ENCODE results near the gene ENDOU. TPM values are rescaled to one million over a fixed set of nuclear protein-coding genes. Genes with fewer than 3 reads are reported as not detected.
A peak's percentile ranks its signal among the peaks of the same experiment; 100 is the strongest.

Gene ENDOU
- total RNA-seq, 1 donor from 2014 or later = not detected

GRCh38 chr12:47717443-47718193, 7.7 kb downstream of the ENDOU start:
- H3K4me3 Mint-ChIP-seq (ENCODE audit: low read depth) = no peak overlapping the region
- H3K4me1 Mint-ChIP-seq (ENCODE audit: low read depth) = peaks cover 34% of the 10 kb centered on the region
- no peaks in the 10 kb centered on the region for H3K36me3 Mint-ChIP-seq (ENCODE audit: low read depth)
- peak; percentile 49 for DNase-seq (ENCODE audit: low spot score)
- H3K27me3 Mint-ChIP-seq (ENCODE audit: low read depth) = no peaks in the 10 kb centered on the region
- peak overlapping the region; percentile 14 for H3K27ac Mint-ChIP-seq
- no peaks in the 10 kb centered on the region for H3K9me3 Mint-ChIP-seq
- intact Hi-C loops (cut with micrococcal nuclease) = no loop called here

GRCh38 chr12:47717046-47717442, 8.2 kb downstream of the ENDOU start:
- Mint-ChIP-seq H3K36me3 (ENCODE audit: low read depth) (no peaks in the 10 kb centered on the region), H3K27me3 (ENCODE audit: low read depth) (no peaks in the 10 kb centered on the region), H3K27ac (no peak overlapping the region), H3K4me3 (ENCODE audit: low read depth) (no peak overlapping the region), H3K4me1 (ENCODE audit: low read depth) (peaks cover 28% of the 10 kb centered on the region), H3K9me3 (no peaks in the 10 kb centered on the region)
- intact Hi-C loops (cut with micrococcal nuclease) = no loop called here
- no peak for DNase-seq (ENCODE audit: low spot score)

- no peak for DNase-seq (ENCODE audit: low spot score)
- no peaks in the 10 kb centered on the region for H3K36me3 Mint-ChIP-seq (ENCODE audit: low read depth)
- no peaks in the 10 kb centered on the region for H3K27me3 Mint-ChIP-seq (ENCODE audit: low read depth)
- H3K9me3 Mint-ChIP-seq = no peaks in the 10 kb centered on the region
- intact Hi-C loops (cut with micrococcal nuclease) = loop anchor here (1.0 to 2.0 kb wide), 4 partner anchors 43 to 121 kb away; partner anchors contain the start of gene RAPGEF3
- H3K27ac Mint-ChIP-seq = no peak overlapping the region
- H3K4me1 Mint-ChIP-seq (ENCODE audit: low read depth) = peaks cover 20% of the 10 kb centered on the region
- H3K4me3 Mint-ChIP-seq (ENCODE audit: low read depth) = no peak overlapping the region
Measured at GRCh38 chr12:47715877-47716548, 9.3 kb downstream of the ENDOU start.

- H3K9me3 Mint-ChIP-seq = no peaks in the 10 kb centered on the region
- no peak overlapping the region for H3K4me3 Mint-ChIP-seq (ENCODE audit: low read depth)
- H3K36me3 Mint-ChIP-seq (ENCODE audit: low read depth) = no peaks in the 10 kb centered on the region
- H3K27me3 Mint-ChIP-seq (ENCODE audit: low read depth) = no peaks in the 10 kb centered on the region
- intact Hi-C loops (cut with micrococcal nuclease) = loop anchor here (1.0 to 2.0 kb wide), 4 partner anchors 43 to 122 kb away; partner anchors contain the start of gene RAPGEF3
- no peak overlapping the region for H3K27ac Mint-ChIP-seq
- H3K4me1 Mint-ChIP-seq (ENCODE audit: low read depth) = peaks cover 23% of the 10 kb centered on the region
- DNase-seq (ENCODE audit: low spot score) = peak; percentile 56
Measured at GRCh38 chr12:47715393-47715876, 9.9 kb downstream of the ENDOU start.

- Mint-ChIP-seq H3K27me3 (ENCODE audit: low read depth) (no peaks in the 10 kb centered on the region), H3K36me3 (ENCODE audit: low read depth) (no peaks in the 10 kb centered on the region), H3K4me3 (ENCODE audit: low read depth) (no peak overlapping the region), H3K4me1 (ENCODE audit: low read depth) (peaks cover 24% of the 10 kb centered on the region), H3K9me3 (no peaks in the 10 kb centered on the region), H3K27ac (no peak overlapping the region)
- DNase-seq (ENCODE audit: low spot score) = no peak
- intact Hi-C loops (cut with micrococcal nuclease) = loop anchor here (1.0 to 2.0 kb wide), 4 partner anchors 44 to 122 kb away; partner anchors contain the start of gene RAPGEF3
Measured at GRCh38 chr12:47714826-47715386, 10.4 kb downstream of the ENDOU start.

- Mint-ChIP-seq H3K4me3 (ENCODE audit: low read depth) (no peak overlapping the region), H3K27ac (no peak overlapping the region), H3K27me3 (ENCODE audit: low read depth) (no peaks in the 10 kb centered on the region), H3K4me1 (ENCODE audit: low read depth) (peaks cover 40% of the 10 kb centered on the region), H3K9me3 (no peaks in the 10 kb centered on the region), H3K36me3 (ENCODE audit: low read depth) (no peaks in the 10 kb centered on the region)
- peak; percentile 6 for DNase-seq (ENCODE audit: low spot score)
- intact Hi-C loops (cut with micrococcal nuclease) = no loop called here
Measured at GRCh38 chr12:47712171-47712570, 13.1 kb downstream of the ENDOU start.

- intact Hi-C loops (cut with micrococcal nuclease) = no loop called here
- peaks cover 44% of the 10 kb centered on the region for H3K4me1 Mint-ChIP-seq (ENCODE audit: low read depth)
- peak; percentile 7 for DNase-seq (ENCODE audit: low spot score)
- H3K27me3 Mint-ChIP-seq (ENCODE audit: low read depth) = no peaks in the 10 kb centered on the region
- no peak overlapping the region for H3K27ac Mint-ChIP-seq
- H3K4me3 Mint-ChIP-seq (ENCODE audit: low read depth) = no peak overlapping the region
- H3K9me3 Mint-ChIP-seq = no peaks in the 10 kb centered on the region
- no peaks in the 10 kb centered on the region for H3K36me3 Mint-ChIP-seq (ENCODE audit: low read depth)
Measured at GRCh38 chr12:47711448-47711847, 13.8 kb downstream of the ENDOU start.

- no peak overlapping the region for H3K4me3 Mint-ChIP-seq (ENCODE audit: low read depth)
- no peak overlapping the region for H3K27ac Mint-ChIP-seq
- DNase-seq (ENCODE audit: low spot score) = peak; percentile 0
- no peaks in the 10 kb centered on the region for H3K9me3 Mint-ChIP-seq
- peaks cover 43% of the 10 kb centered on the region for H3K4me1 Mint-ChIP-seq (ENCODE audit: low read depth)
- H3K27me3 Mint-ChIP-seq (ENCODE audit: low read depth) = no peaks in the 10 kb centered on the region
- intact Hi-C loops (cut with micrococcal nuclease) = no loop called here
- no peaks in the 10 kb centered on the region for H3K36me3 Mint-ChIP-seq (ENCODE audit: low read depth)
Measured at GRCh38 chr12:47710278-47710677, 15.0 kb downstream of the ENDOU start.

GRCh38 chr12:47709671-47710070, 15.6 kb downstream of the ENDOU start:
- Mint-ChIP-seq H3K27ac (peak overlapping the region; percentile 77), H3K27me3 (ENCODE audit: low read depth) (no peaks in the 10 kb centered on the region), H3K36me3 (ENCODE audit: low read depth) (no peaks in the 10 kb centered on the region)

GRCh38 chr12:47709237-47709636, 16.1 kb downstream of the ENDOU start:
- intact Hi-C loops (cut with micrococcal nuclease) = loop anchor here (2.0 to 10.0 kb wide), 9 partner anchors 178 to 1982 kb away; partner anchors contain the start of genes ARID2, ASB8, SLC38A1 and TMEM106C
- Mint-ChIP-seq H3K36me3 (ENCODE audit: low read depth) (no peaks in the 10 kb centered on the region), H3K27me3 (ENCODE audit: low read depth) (no peaks in the 10 kb centered on the region), H3K4me1 (ENCODE audit: low read depth) (peaks cover 43% of the 10 kb centered on the region), H3K27ac (peak overlapping the region; percentile 77), H3K9me3 (no peaks in the 10 kb centered on the region), H3K4me3 (ENCODE audit: low read depth) (peak overlapping the region; percentile 55)
- peak; percentile 8 for DNase-seq (ENCODE audit: low spot score)

More at GRCh38 chr12:47709671-47710070, 15.6 kb downstream of the ENDOU start:
- Mint-ChIP-seq H3K4me1 (ENCODE audit: low read depth) (peaks cover 42% of the 10 kb centered on the region), H3K9me3 (no peaks in the 10 kb centered on the region), H3K4me3 (ENCODE audit: low read depth) (no peak overlapping the region)
- intact Hi-C loops (cut with micrococcal nuclease) = loop anchor here (2.0 to 10.0 kb wide), 9 partner anchors 178 to 1982 kb away; partner anchors contain the start of genes ARID2, ASB8, SLC38A1 and TMEM106C
- DNase-seq (ENCODE audit: low spot score) = no peak

- DNase-seq (ENCODE audit: low spot score) = peak; percentile 8
- no peaks in the 10 kb centered on the region for H3K9me3 Mint-ChIP-seq
- no peaks in the 10 kb centered on the region for H3K27me3 Mint-ChIP-seq (ENCODE audit: low read depth)
- peaks cover 9% of the 10 kb centered on the region for H3K36me3 Mint-ChIP-seq (ENCODE audit: low read depth)
- peaks cover 52% of the 10 kb centered on the region for H3K4me1 Mint-ChIP-seq (ENCODE audit: low read depth)
- peak overlapping the region; percentile 50 for H3K27ac Mint-ChIP-seq
- H3K4me3 Mint-ChIP-seq (ENCODE audit: low read depth) = peak overlapping the region; percentile 67
- intact Hi-C loops (cut with micrococcal nuclease) = loop anchor here (2.0 to 10.0 kb wide), 11 partner anchors 125 to 1981 kb away; partner anchors contain the start of genes ARID2, ASB8, SCAF11 and SLC38A1
Measured at GRCh38 chr12:47707905-47708543, 17.3 kb downstream of the ENDOU start.

GRCh38 chr12:47707355-47707754, 17.9 kb downstream of the ENDOU start:
- no peaks in the 10 kb centered on the region for H3K9me3 Mint-ChIP-seq
- peak overlapping the region; percentile 48 for H3K27ac Mint-ChIP-seq
- H3K4me1 Mint-ChIP-seq (ENCODE audit: low read depth) = peaks cover 54% of the 10 kb centered on the region
- H3K27me3 Mint-ChIP-seq (ENCODE audit: low read depth) = no peaks in the 10 kb centered on the region
- H3K4me3 Mint-ChIP-seq (ENCODE audit: low read depth) = peak overlapping the region; percentile 67
- intact Hi-C loops (cut with micrococcal nuclease) = loop anchor here (2.0 to 10.0 kb wide), 10 partner anchors 125 to 1980 kb away; partner anchors contain the start of genes ARID2, ASB8, SCAF11 and SLC38A1
- peak; percentile 3 for DNase-seq (ENCODE audit: low spot score)
- H3K36me3 Mint-ChIP-seq (ENCODE audit: low read depth) = peaks cover 12% of the 10 kb centered on the region

All from activated T-helper 2 cell treated with anti-CD3 and anti-CD28 coated beads, Interferon-gamma antibody, Interleukin-2, Interleukin-4, amounts not matched to agents 10 μg/mL and 5 μg/mL and 100 μg/mL, durations not matched to agents 14 hours and 24 hours and 36 hours (primary cell).